ENCODE data around the gene PUS1. TPM values are rescaled to one million over a fixed set of nuclear protein-coding genes. Genes with fewer than 3 reads are reported as not detected.

The PUS1 gene
- total RNA-seq, 4 donors from 2014 or later: 10.9 to 23.6 (median 16.4) TPM

DNA sequence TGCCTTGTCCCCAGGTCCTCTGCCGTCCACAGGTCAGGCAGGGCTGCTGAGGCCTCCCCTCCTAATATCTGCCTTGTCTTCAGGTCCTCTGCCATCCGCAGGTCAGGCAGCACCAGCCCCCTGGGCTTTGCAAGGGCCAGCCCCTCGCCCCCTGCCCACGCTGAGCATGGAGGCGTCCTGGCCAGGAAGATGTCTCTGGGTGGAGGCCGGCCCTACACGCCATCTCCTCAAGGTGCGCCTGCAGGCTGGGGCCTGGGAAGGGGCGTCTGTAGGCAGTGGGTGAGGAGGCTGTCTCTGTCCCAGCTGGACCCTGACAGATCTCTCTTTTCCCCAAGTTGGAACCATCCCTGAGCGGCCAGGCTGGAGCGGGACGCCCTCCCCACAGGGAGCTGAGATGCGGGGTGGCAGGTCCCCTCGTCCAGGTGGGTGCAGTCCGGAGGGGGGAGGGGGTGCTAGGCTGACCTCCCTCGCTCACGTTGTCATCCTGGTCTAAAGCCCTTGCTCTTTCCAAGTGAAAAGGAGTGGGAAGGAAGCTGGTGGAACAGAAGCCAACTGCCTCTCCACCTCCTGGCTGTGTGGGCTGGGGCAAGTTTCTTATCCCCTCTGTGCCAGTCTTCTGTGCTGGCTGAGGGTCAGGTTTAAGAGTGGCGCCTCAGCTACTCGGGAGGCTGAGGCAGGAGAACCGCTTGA, 13.9 kb upstream of the PUS1 start:
- WGBS, 2 donors: 85 to 95% methylated on average over 5 to 15 of the region's 20 CpGs
- H3K9me3 ChIP-seq: no peaks in the 10 kb centered on the region
- TF ChIP-seq, protein P1, sequence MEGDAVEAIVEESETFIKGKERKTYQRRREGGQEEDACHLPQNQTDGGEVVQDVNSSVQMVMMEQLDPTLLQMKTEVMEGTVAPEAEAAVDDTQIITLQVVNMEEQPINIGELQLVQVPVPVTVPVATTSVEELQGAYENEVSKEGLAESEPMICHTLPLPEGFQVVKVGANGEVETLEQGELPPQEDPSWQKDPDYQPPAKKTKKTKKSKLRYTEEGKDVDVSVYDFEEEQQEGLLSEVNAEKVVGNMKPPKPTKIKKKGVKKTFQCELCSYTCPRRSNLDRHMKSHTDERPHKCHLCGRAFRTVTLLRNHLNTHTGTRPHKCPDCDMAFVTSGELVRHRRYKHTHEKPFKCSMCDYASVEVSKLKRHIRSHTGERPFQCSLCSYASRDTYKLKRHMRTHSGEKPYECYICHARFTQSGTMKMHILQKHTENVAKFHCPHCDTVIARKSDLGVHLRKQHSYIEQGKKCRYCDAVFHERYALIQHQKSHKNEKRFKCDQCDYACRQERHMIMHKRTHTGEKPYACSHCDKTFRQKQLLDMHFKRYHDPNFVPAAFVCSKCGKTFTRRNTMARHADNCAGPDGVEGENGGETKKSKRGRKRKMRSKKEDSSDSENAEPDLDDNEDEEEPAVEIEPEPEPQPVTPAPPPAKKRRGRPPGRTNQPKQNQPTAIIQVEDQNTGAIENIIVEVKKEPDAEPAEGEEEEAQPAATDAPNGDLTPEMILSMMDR (IDR thresholded peaks at IDR 0.05): no peak
- TF ChIP-seq POLR2A (IDR thresholded peaks at IDR 0.05): no peak
- no peaks in the 10 kb centered on the region for H3K27me3 ChIP-seq
- no peak overlapping the region for H3K27ac ChIP-seq
- peaks cover 0 to 10% of the 10 kb centered on the region in 2 donors for H3K4me1 ChIP-seq
- peaks cover 62 to 77% of the 10 kb centered on the region in 2 donors for H3K36me3 ChIP-seq
- no peak for DNase-seq
- intact Hi-C loops (cut with DNase I): no loop called here
- no peak overlapping the region for H3K4me3 ChIP-seq (replicated peaks in 1 of 3)

DNA sequence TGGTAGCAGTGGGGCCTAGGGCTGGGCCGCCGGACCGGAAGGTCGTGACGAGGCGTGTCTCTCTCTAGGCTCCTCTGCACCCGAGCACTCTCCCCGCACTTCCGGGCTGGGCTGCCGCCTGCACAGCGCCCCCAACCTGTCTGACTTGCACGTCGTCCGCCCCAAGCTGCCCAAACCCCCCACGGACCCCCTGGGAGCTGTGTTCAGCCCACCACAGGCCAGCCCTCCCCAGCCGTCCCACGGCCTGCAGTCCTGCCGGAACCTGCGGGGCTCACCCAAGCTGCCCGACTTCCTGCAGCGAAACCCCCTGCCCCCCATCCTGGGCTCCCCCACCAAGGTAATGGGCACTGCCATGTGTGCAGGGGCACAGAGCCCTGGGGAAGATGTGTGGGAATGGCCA, 13.3 kb upstream of the PUS1 start:
- intact Hi-C loops (cut with DNase I): no loop called here
- Histone ChIP-seq H3K27me3 (no peaks in the 10 kb centered on the region), H3K36me3 (peaks cover 61 to 77% of the 10 kb centered on the region in 2 donors), H3K27ac (no peak overlapping the region), H3K9me3 (no peaks in the 10 kb centered on the region), H3K4me1 (peaks cover 0 to 10% of the 10 kb centered on the region in 2 donors), H3K4me3 (replicated peaks in 1 of 3) (no peak overlapping the region)
- TF ChIP-seq, protein P1 (IDR thresholded peaks at IDR 0.05): no peak
- TF ChIP-seq POLR2A (IDR thresholded peaks at IDR 0.05): no peak
- no peak for DNase-seq
- WGBS, 2 donors: 96% methylated on average over 21 of the region's 21 CpGs; no CpG with 5 or more reads in 1 of the 2 donors

DNA sequence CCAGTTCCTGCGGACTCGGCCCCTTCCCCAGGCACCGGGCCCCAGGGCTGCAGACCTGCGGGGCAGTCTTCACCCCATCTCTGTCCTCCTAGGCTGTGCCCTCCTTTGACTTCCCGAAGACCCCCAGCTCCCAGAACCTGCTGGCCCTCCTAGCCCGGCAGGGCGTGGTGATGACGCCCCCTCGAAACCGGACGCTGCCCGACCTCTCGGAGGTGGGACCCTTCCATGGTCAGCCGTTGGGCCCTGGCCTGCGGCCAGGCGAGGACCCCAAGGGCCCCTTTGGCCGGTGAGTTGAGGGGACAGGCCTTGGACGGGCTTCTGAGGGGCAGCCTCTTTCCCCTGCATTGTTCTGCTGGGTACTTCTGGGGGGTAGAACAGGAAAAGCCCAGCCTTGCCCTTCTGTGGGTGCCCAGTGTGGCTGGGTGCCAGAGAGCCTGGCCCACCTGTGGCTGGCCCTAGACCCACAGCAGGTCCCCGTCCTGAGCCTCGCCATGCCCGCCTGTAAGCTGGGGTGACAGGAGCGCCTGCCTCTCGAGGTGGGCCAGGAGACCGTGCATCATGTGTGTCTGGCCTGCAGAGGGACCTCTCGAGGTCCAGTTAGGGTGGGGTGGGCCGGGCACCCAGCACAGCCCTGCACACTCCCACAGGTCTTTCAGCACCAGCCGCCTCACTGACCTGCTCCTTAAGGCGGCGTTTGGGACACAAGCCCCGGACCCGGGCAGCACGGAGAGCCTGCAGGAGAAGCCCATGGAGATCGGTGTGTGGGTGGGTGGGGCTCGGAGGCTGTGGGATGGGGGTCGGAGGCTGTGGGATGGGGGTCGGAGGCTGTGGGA, 12.6 kb upstream of the PUS1 start:
- intact Hi-C loops (cut with DNase I): no loop called here
- no peak for DNase-seq
- WGBS, 2 donors: 90% methylated on average over 21 to 23 of the region's 36 CpGs
- H3K27ac ChIP-seq: no peak overlapping the region
- no peaks in the 10 kb centered on the region for H3K9me3 ChIP-seq
- H3K27me3 ChIP-seq: no peaks in the 10 kb centered on the region
- H3K4me3 ChIP-seq (replicated peaks in 1 of 3): no peak overlapping the region
- peaks cover 0 to 10% of the 10 kb centered on the region in 2 donors for H3K4me1 ChIP-seq
- H3K36me3 ChIP-seq: peaks cover 61 to 77% of the 10 kb centered on the region in 2 donors
- TF ChIP-seq, protein P1 (IDR thresholded peaks at IDR 0.05): no peak
- no peak for TF ChIP-seq POLR2A (IDR thresholded peaks at IDR 0.05)

DNA sequence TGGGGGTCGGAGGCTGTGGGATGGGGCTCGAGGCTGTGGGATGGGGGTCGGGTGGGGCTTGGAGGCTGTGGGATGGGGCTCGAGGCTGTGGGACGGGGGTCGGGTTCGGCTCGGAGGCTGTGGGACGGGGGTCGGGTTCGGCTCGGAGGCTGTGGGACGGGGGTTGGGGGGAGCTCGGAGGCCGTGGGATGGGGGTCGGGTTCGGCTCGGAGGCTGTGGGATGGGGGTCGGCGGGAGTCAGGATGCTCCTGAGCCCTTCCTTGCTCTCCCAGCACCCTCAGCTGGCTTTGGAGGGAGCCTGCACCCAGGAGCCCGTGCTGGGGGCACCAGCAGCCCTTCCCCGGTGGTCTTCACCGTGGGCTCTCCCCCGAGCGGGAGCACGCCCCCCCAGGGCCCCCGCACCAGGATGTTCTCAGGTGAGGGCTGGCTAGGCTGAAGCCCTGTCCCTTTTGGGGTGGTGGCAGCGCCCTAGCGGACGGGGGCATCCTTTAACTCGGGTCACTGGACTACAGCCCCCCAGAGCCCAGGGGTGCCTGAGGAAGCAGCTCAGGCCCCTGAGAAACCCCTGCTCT, 11.9 kb upstream of the PUS1 start:
- Histone ChIP-seq H3K4me3 (replicated peaks in 1 of 3) (no peak overlapping the region), H3K27ac (no peak overlapping the region), H3K9me3 (no peaks in the 10 kb centered on the region), H3K36me3 (peaks cover 63 to 77% of the 10 kb centered on the region in 2 donors), H3K4me1 (peaks cover 0 to 8% of the 10 kb centered on the region in 2 donors), H3K27me3 (no peaks in the 10 kb centered on the region)
- TF ChIP-seq, protein P1 (IDR thresholded peaks at IDR 0.05): no peak
- WGBS, 2 donors: 78 to 80% methylated on average over 1 to 14 of the region's 31 CpGs
- DNase-seq: no peak
- intact Hi-C loops (cut with DNase I): no loop called here
